ENCODE data around the gene NPFFR1.

DNA sequence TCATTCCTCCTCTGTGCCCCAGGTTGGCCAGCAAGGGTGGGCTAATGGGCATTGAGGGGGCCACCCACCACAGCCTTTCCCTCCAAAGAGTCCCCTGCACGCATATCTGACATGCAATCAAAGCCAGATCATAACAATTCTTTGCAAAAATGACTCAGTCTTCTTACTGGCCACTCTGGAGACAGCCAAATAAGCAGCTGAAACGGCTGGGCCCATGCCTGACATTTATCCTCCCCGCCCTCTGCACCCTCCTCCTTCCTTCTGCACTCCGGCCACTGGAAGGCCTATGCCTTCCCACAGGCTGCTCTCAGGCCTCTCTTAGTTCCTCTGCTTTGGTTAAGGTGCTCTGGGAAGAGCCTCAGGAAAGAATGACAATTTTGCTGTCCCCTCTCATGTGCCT, 29.2 kb upstream of the NPFFR1 start:
- TF ChIP-seq REST (IDR thresholded peaks at IDR 0.05) (no peak), CTCF (IDR thresholded peaks at IDR 0.05; ENCODE audit: low read depth, low read length, missing input control) (no peak), YY1 (IDR thresholded peaks at IDR 0.05) (no peak), TAF1 (conservative IDR thresholded peaks at IDR 0.05) (no peak), GABPA (IDR thresholded peaks at IDR 0.05 in 1 of 2, conservative IDR thresholded peaks at IDR 0.05 in 1 of 2) (no peak), MAX (IDR thresholded peaks at IDR 0.05) (no peak), JUND (IDR thresholded peaks at IDR 0.05) (no peak), FOXA1 (IDR thresholded peaks at IDR 0.05) (no peak), RXRA (IDR thresholded peaks at IDR 0.05) (no peak)
- TF ChIP-seq, protein P1, sequence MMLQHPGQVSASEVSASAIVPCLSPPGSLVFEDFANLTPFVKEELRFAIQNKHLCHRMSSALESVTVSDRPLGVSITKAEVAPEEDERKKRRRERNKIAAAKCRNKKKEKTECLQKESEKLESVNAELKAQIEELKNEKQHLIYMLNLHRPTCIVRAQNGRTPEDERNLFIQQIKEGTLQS (IDR thresholded peaks at IDR 0.05) = no peak
